Activated T-helper 2 cell treated with anti-CD3 and anti-CD28 coated beads, Interferon-gamma antibody, Interleukin-2, Interleukin-4, amounts not matched to agents 10 μg/mL and 5 μg/mL and 100 μg/mL, durations not matched to agents 14 hours and 24 hours and 36 hours (primary cell): Measurements from ENCODE around the gene ATP8B3. TPM values are rescaled to one million over a fixed set of nuclear protein-coding genes. Genes with fewer than 3 reads are reported as not detected.

ENCODE experiments used
- DNase-seq: peaks from one replicate; pipeline ENCODE4 v3.0.0; 2021; ENCODE audit warnings: low spot score
- H3K27ac Mint-ChIP-seq: one replicate; pipeline ENCODE4 v1.8.0; 2021; ENCODE audit warnings: mixed read lengths
- H3K27me3 Mint-ChIP-seq: one replicate; pipeline ENCODE4 v1.8.0; 2021; ENCODE audit warnings: low read depth, mixed read lengths
- H3K36me3 Mint-ChIP-seq: one replicate; pipeline ENCODE4 v1.8.0; 2021; ENCODE audit warnings: low read depth, mixed read lengths
- H3K4me1 Mint-ChIP-seq: one replicate; pipeline ENCODE4 v1.8.0; 2021; ENCODE audit warnings: low read depth, mixed read lengths
- H3K4me3 Mint-ChIP-seq: one replicate; pipeline ENCODE4 v1.8.0; 2021; ENCODE audit warnings: low read depth, mild to moderate bottlenecking, moderate library complexity, mixed read lengths
- H3K9me3 Mint-ChIP-seq: one replicate; pipeline ENCODE4 v1.8.0; 2021; ENCODE audit warnings: mixed read lengths
- intact Hi-C: fragments of 100-400 bp; cut with micrococcal nuclease; formaldehyde crosslinking; loops from one replicate; pipeline ENCODE4 v1.15.1; 2023
- total RNA-seq: library from RNA; stranded (reverse); gene quantifications from 2 replicates; pipeline ENCODE4 v1.2.3, GENCODE V29; 2022

ATP8B3 gene
- total RNA-seq, 1 donor from 2014 or later = 11.3 TPM

DNA sequence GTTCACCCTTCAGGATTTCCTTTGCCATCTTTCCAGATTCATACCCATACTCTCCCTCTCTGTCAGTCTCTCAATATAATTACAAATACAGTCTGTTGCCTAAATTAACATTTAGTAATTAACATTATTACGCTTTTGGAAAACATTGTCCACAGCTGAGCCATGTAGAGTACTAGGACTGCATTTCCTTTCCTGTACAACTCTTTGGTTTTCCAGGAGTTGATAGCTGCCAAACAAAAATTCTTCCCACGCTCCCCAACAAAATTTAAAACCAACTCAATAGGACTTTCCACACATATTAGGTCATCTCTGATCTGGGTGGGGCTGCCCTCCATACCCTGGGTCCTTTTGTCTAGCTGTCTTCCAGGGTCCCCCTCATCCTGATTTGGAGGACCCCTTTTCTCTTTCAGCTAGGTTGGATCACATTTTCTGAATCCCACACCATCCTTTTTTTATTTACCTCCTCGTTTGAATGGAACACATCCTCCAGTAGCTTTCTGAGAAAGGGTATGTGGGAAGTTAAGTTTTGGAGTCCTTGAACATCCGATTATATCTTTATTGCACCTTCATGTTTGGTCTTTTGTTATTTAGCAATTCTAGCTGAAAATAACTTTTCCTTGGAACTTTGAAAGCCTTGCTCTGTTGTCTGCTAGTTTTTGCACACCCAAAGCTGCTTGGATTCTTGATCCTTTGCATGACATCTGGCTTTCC lies 41.1 kb downstream of the ATP8B3 start:
- peaks cover 35% of the 10 kb centered on the region for H3K27me3 Mint-ChIP-seq

DNA sequence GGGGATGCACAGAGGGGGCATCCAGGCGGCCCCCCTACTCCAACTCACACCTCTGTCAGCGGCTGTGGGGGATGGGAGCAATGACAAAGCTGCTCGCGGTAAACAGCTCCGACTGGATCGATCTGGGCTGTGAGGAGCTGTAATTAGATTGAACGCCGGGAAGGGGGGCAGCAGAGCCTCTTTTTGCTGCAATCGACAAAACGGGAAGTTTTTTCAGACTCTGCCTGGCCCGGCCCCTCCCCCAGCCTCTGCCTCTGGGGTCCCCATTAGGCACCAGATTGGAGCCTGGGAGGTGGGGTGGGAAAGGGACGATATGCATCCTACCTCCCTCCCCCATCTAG lies 42.5 kb downstream of the ATP8B3 start:
- H3K4me1 Mint-ChIP-seq = no peaks in the 10 kb centered on the region
- no peak overlapping the region for H3K4me3 Mint-ChIP-seq
- peaks cover 5% of the 10 kb centered on the region for H3K36me3 Mint-ChIP-seq
- peaks cover 45% of the 10 kb centered on the region for H3K27me3 Mint-ChIP-seq
- intact Hi-C loops = loop anchor here (10.0 kb wide), 1 partner anchor 225 kb away; no protein-coding TSS in a partner anchor
- H3K27ac Mint-ChIP-seq = no peak overlapping the region
- no peak for DNase-seq
- peaks cover 17% of the 10 kb centered on the region for H3K9me3 Mint-ChIP-seq

More for the DNA sequence above, 41.1 kb downstream of the ATP8B3 start:
- no peak for DNase-seq
- no peak overlapping the region for H3K27ac Mint-ChIP-seq
- intact Hi-C loops = no loop called here
- peaks cover 17% of the 10 kb centered on the region for H3K9me3 Mint-ChIP-seq
- H3K36me3 Mint-ChIP-seq = peaks cover 5% of the 10 kb centered on the region
- H3K4me3 Mint-ChIP-seq = no peak overlapping the region
- no peaks in the 10 kb centered on the region for H3K4me1 Mint-ChIP-seq

DNA sequence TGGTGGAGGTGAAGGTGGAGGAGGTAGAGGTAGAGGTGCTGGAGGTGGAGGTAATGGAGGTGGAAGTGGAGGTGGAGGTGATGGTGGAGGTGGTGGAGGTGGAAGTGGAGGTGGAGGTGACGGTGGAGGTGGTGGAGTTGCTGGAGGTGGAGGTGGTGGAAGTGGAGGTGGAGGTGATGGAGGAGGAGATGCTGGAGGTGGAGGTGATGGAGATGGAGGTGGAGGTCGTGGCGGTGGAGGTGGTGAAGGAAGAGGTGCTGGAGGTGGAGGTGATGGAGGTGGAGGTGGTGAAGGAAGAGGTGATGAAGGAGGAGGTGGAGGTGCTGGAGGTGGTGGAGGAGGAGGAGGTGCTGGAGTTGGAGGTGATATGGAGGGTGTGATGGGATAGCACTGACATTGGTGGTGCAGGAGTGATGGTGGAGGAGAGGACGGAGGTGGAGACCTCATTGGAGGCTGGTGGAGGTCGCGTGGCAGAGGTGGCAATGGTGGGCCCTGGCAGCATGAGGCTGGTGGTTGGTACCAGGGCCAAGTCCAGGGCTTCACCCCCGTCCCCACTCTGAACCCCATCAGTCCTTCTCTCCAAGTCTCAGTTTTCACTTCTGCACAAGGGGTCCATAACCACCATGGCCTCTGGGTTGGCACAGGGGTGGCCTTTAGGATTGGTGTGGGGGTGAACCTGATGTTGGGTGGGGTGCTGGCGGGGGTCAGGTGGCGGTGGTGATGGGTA lies 43.0 kb downstream of the ATP8B3 start:
- Mint-ChIP-seq H3K27ac (no peak overlapping the region), H3K4me3 (no peak overlapping the region), H3K4me1 (no peaks in the 10 kb centered on the region), H3K9me3 (peaks cover 17% of the 10 kb centered on the region), H3K27me3 (peaks cover 47% of the 10 kb centered on the region), H3K36me3 (peaks cover 5% of the 10 kb centered on the region)
- DNase-seq = no peak
- intact Hi-C loops = loop anchor here (10.0 kb wide), 1 partner anchor 224 kb away; no protein-coding TSS in a partner anchor

DNA sequence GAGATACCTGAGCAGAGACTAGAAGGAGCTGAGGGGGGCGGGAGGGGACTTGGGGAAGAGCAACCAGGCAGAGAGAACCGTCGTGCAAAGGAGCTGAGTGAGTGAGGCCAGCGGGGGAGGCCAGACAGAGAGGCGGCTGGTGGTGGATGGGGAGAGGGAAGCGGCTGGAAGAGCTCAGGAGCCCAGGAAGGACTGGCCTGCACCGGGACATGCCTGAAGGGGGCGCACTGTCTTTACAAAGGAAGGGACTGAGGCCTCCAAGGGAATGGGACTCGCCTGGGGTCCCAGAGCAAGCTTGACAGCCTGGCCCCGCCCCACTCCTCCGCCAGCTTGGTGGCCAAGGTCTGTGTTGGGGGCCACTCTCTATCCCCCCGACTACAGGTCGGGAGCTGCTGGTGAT lies 43.8 kb downstream of the ATP8B3 start:
- no peak overlapping the region for H3K27ac Mint-ChIP-seq
- intact Hi-C loops = loop anchor here (10.0 kb wide), 1 partner anchor 223 kb away; no protein-coding TSS in a partner anchor
- peaks cover 1% of the 10 kb centered on the region for H3K4me1 Mint-ChIP-seq
- peaks cover 5% of the 10 kb centered on the region for H3K36me3 Mint-ChIP-seq
- no peak overlapping the region for H3K4me3 Mint-ChIP-seq
- peaks cover 50% of the 10 kb centered on the region for H3K27me3 Mint-ChIP-seq
- DNase-seq = no peak
- H3K9me3 Mint-ChIP-seq = peaks cover 17% of the 10 kb centered on the region

DNA sequence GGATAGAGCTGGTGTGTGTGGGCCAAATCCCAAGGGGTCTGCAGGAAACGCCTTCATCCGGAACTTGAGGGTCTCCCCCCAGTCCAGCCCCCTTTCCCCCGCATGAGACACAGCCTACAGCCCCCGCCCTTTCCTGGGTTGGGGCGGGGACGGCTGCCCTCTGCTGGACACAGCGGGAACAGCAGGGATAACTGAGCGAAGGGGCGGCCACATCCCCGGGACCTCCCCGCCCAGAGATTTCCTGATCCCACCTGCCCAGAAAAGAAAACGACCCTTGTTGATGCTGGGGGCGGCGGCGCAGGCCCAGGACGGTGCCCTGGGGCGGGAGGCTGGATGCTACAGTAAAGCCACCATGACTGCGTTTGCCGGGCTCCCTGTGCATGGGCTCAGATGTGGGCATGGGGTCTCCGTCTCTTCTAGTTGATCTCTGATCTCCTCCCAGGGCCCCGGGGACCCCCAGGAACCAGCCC lies 44.6 kb downstream of the ATP8B3 start:
- H3K36me3 Mint-ChIP-seq = peaks cover 5% of the 10 kb centered on the region
- peak; percentile 46 for DNase-seq
- H3K4me1 Mint-ChIP-seq = peaks cover 1% of the 10 kb centered on the region
- intact Hi-C loops = loop anchor here (10.0 kb wide), 1 partner anchor 223 kb away; no protein-coding TSS in a partner anchor
- H3K9me3 Mint-ChIP-seq = peaks cover 17% of the 10 kb centered on the region
- H3K27me3 Mint-ChIP-seq = peaks cover 50% of the 10 kb centered on the region
- no peak overlapping the region for H3K27ac Mint-ChIP-seq
- H3K4me3 Mint-ChIP-seq = no peak overlapping the region

DNA sequence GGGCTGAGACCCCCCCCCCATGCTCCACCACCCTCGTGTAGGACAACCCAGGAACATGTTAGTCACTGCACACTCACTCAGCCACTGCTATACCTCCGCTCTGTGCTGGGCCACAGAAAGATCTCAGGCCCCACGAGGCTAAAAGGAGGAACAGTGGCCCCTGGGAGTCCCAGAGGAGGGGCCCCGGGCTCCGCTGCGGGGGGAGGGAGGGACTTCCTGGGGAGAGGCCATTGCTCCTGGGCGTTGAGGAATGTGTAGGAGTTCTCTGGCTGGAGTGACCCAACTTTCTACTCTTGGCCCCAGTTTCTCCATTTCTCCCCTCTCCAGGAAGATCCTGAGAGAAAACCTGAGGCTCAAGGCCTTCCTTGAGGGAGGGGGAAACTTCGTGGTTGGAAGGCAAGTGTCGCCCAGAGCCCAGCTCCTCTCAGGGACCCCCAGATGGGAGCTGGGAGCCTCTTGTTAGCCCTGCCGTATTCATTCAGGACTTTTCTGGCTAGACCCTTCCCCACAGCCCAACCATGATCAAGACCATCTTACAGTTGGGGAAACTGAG lies 45.2 kb downstream of the ATP8B3 start:
- H3K9me3 Mint-ChIP-seq = peaks cover 17% of the 10 kb centered on the region
- intact Hi-C loops = loop anchor here (10.0 kb wide), 1 partner anchor 222 kb away; no protein-coding TSS in a partner anchor
- H3K36me3 Mint-ChIP-seq = peaks cover 5% of the 10 kb centered on the region
- H3K4me3 Mint-ChIP-seq = no peak overlapping the region
- no peak overlapping the region for H3K27ac Mint-ChIP-seq
- peaks cover 1% of the 10 kb centered on the region for H3K4me1 Mint-ChIP-seq
- DNase-seq = no peak
- peaks cover 49% of the 10 kb centered on the region for H3K27me3 Mint-ChIP-seq

DNA sequence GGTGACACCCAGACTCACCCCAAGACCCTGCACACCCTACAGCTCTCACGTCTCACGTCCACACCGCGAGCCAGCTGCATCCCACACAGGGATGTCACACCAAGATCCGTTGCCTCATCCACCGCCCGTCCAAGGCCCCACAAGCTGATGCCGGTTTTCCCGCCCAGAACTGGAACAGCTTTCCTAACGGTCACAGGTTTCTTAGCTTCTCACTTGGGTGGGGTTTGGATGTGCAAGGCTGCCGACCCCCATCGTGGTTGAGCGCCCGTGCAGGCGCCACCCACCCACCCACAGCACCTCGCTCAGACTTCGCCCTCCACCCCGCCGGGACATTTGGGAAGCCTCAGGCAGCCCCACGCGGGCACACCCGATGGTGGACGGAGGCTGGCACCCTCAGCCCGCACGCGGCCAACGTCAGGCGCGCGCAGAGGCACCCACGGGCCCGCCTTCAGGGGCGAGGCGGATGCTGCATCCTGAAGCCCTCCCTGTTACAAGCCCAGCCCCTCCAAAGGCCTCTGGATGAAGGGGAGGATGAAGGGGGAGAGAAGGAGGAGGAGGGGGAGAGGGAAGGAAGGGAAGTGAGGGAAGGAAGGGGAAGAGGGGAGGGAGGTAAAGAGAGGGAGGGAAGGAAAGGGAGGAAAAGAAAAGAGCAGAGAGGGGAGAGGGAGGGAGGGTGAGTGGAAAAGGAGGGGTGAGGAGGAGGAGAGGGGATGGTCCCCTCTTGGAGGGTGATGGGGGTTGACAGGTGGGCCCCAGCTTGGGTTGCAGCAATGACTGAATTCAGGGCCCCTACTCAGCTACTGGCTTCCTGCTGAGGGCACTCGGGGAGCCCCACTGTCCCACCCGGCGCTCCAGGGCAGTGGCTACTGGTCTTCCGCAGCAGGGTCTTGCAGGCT lies 45.9 kb downstream of the ATP8B3 start:
- intact Hi-C loops = loop anchor here (10.0 kb wide), 1 partner anchor 221 kb away; no protein-coding TSS in a partner anchor
- peaks cover 55% of the 10 kb centered on the region for H3K27me3 Mint-ChIP-seq
- peaks cover 1% of the 10 kb centered on the region for H3K4me1 Mint-ChIP-seq
- no peak overlapping the region for H3K4me3 Mint-ChIP-seq
- H3K9me3 Mint-ChIP-seq = peaks cover 13% of the 10 kb centered on the region
- H3K27ac Mint-ChIP-seq = no peak overlapping the region
- DNase-seq = no peak
- H3K36me3 Mint-ChIP-seq = peaks cover 5% of the 10 kb centered on the region

DNA sequence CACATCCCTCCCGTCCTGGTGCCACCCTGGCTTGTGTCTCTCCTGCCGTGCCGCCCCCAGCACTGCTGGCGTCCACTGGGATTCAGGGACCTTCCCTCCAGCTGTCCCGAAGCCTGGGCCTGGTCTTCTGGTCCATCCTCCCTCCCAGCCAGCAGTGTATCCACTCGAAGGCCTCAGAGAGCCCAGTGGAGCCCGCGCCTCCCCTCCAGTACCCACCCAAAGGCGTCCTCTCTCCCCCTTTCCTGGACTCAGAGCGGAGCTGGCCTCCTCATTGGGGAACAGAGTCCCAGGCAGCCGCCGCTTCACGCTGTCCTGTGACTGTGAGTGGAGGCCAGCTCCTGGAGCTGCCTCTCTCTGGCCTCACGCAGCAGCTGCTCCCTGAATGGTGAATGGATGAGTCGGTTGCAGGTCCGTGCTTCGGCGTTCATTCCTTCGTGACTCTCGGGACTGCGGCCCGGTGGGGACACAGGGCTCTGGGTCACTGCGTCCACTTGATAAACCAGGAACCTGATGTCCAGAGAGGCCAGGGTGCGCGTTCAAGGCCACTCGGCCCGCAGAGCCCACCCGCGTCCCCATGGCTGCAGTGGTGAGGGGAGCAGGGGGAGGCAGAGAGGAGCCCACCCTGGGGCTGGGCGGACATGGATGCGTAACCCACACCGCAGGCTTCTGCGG lies 46.7 kb downstream of the ATP8B3 start:
- DNase-seq = no peak
- peaks cover 1% of the 10 kb centered on the region for H3K4me1 Mint-ChIP-seq
- H3K4me3 Mint-ChIP-seq = no peak overlapping the region
- no peak overlapping the region for H3K27ac Mint-ChIP-seq
- H3K9me3 Mint-ChIP-seq = peaks cover 5% of the 10 kb centered on the region
- H3K36me3 Mint-ChIP-seq = no peaks in the 10 kb centered on the region
- intact Hi-C loops = loop anchor here (10.0 kb wide), 1 partner anchor 221 kb away; no protein-coding TSS in a partner anchor
- H3K27me3 Mint-ChIP-seq = peaks cover 56% of the 10 kb centered on the region

DNA sequence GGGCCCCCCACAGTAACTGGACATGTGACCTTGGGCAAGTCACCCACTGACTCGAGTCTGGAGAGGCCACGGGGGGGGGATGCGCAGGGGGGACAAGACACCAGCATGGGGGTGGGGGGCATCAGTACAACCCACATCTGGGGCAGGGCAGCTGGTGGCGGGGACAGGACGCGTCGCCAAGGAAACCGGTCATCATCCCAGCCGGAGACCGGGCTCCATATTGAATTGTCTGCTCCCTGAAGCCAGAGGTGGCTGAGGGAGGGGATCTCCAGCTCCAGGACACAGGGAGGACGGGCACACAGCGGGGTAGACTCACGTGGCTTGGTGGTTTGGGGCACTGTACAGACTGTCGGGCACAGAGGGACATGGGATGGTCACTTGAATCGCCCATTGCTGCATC lies 47.3 kb downstream of the ATP8B3 start:
- Mint-ChIP-seq H3K27me3 (peaks cover 56% of the 10 kb centered on the region), H3K9me3 (no peaks in the 10 kb centered on the region), H3K36me3 (no peaks in the 10 kb centered on the region), H3K4me1 (peaks cover 1% of the 10 kb centered on the region), H3K4me3 (no peak overlapping the region), H3K27ac (no peak overlapping the region)
- intact Hi-C loops = loop anchor here (5.0 to 10.0 kb wide), 2 partner anchors 220 to 297 kb away; no protein-coding TSS in a partner anchor
- no peak for DNase-seq

DNA sequence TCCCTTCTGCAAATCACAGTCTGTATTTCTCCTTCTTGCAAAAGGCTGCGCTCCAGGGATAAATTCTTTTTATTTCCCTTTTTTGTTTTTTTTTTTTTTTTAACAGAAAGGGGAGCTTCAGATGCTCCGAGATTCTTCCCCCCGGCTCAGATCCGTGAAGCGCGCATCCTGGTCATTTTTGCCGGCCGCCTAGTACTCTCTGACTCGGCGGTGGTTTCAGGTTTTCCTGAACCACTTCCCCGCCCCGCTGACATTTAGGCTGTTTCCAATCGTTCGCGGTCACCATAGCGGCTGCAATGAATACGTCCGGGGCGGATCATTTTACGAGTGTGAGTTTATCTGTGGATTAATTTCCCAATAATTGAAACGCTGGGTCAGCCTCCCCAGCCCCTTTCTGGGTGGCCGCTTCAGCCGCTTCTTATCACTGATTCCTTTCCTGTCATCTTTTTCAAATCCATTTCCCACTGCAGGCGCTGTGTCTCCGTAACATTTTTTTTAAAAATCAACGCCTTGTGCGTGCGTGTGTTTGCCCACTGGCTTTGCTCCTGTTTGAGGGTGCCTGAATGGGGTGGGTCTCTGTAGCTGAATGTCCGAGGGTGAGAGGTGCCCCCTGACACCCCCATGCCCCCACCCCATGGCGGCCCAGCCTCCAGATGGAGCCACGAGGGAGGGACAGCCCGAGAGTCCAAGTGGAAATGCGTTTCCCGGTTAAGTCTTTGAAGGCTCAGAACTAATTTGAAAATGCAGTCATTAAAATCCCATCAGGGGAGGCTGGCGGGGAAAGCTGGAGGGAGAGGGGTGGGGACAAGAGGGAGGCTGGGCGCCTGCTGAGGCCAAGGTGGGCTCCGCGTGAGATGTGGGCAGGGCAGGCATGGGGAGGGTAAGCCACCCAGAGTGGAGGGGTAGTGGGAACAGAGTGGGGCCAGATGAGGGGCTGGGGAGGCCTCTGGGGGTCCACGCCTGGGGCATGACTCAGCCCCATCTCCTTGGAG lies 48.1 kb downstream of the ATP8B3 start:
- Mint-ChIP-seq H3K27me3 (peaks cover 61% of the 10 kb centered on the region), H3K9me3 (no peaks in the 10 kb centered on the region), H3K36me3 (no peaks in the 10 kb centered on the region), H3K27ac (no peak overlapping the region), H3K4me1 (peaks cover 1% of the 10 kb centered on the region), H3K4me3 (no peak overlapping the region)
- no peak for DNase-seq
- intact Hi-C loops = loop anchor here (5.0 to 10.0 kb wide), 2 partner anchors 219 to 297 kb away; no protein-coding TSS in a partner anchor
